Measurements from ENCODE around the gene SPDYE5.

The SPDYE5 gene

DNA sequence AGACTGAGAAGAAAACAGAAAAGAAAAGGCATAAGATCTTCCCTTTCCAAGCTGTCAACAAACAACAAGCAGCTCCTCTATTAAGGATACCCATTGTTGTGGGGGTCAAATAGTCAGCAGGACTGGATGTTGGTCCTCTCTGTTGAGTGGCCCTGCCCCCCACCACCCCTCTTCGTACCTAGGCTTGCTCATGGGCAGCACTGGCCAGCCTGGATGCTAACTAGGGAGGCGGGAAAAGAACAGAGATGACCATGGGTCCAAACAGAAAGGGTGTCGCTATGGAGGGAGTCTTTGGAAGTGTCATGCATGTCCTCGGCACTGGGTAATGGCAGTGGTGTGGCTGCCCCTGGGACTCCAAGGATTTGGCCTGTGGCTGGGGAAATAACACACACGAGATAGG lies 45.6 kb downstream of the SPDYE5 start:
- DNase-seq, result no peak

DNA sequence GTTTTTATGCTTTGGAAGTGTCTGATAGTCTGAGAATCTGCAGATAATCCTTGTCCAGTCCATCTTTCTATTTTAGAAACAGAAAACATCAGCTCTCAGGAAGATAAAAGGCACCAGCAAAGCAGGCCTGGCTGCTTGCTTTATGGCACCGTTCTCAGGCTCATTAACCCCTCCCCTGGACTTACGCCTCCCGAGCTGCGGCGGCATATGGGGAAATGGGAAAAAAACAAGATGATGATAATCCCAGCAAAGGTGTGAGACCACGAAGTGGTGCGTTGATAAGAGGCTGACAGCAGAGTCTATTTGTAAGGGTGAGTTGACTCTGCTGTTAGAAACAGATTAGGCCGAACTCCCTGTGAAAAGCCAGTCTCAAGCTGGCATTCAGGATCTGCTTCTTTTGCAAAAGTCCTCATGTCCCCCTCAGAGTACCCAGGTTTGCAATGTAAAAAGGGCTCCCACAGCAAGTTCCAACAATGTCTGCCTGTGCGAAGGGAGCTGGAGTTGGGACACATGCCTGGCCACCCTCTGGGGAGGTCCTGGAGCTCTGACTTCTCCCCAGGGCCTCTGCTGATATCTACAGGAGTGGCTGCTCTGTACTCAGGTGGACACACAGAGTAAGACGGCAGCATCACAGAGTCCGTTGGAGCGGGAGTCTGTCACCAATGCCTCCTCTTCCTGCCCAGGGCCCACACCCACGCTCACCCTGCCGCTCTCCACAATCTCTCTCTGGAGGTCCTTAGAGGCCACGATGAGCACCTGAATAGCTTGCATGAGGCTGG lies 54.3 kb downstream of the SPDYE5 start:
- no peak for DNase-seq

Measured in activated CD4-positive, CD25-positive, alpha-beta regulatory T cell (primary cell).